Stromal cell of bone marrow (primary cell): ENCODE results near the gene SELENOK.
A peak's percentile ranks its signal among the peaks of the same experiment; 100 is the strongest.

Experiments used
- DNase-seq: peaks from one replicate; pipeline ENCODE4 v3.0.0-alpha.2; 2012; ENCODE audit warnings: low read depth

The SELENOK gene

GRCh38 chr3:53883008-53883407, 8.7 kb downstream of the SELENOK start:
- no peak for DNase-seq

- peak; percentile 62 for DNase-seq
Observed at GRCh38 chr3:53881691-53882593, 9.7 kb downstream of the SELENOK start, which contains the start of gene ACTR8. ACTR8 (minus strand) TSS chr3:53882152; CDS start chr3:53882101, 51 bp downstream.

GRCh38 chr3:53880396-53881345, 11.0 kb downstream of the SELENOK start:
- no peak for DNase-seq

GRCh38 chr3:53865732-53866499, 25.7 kb downstream of the SELENOK start:
- no peak for DNase-seq

GRCh38 chr3:53863145-53863544, 28.5 kb downstream of the SELENOK start:
- DNase-seq = no peak

- no peak for DNase-seq
Observed at GRCh38 chr3:53862241-53862640, 29.4 kb downstream of the SELENOK start.

GRCh38 chr3:53860196-53860595, 31.5 kb downstream of the SELENOK start:
- DNase-seq = no peak

- DNase-seq = no peak
Observed at GRCh38 chr3:53859178-53859577, 32.5 kb downstream of the SELENOK start.

GRCh38 chr3:53858096-53858741, 33.4 kb downstream of the SELENOK start:
- no peak for DNase-seq

- no peak for DNase-seq
Observed at GRCh38 chr3:53856964-53857363, 34.7 kb downstream of the SELENOK start.

GRCh38 chr3:53850895-53851294, 40.8 kb downstream of the SELENOK start:
- DNase-seq = peak; percentile 7

- DNase-seq = no peak
Observed at GRCh38 chr3:53849916-53850315, 41.7 kb downstream of the SELENOK start.

- no peak for DNase-seq
Observed at GRCh38 chr3:53846851-53847155, 44.9 kb downstream of the SELENOK start.

- DNase-seq = peak; percentile 1
Observed at GRCh38 chr3:53846134-53846850, 45.4 kb downstream of the SELENOK start, which contains the start of the genes CHDH and IL17RB. CHDH (minus strand) TSS chr3:53846419; CDS start chr3:53824008, 22,411 bp downstream. IL17RB (plus strand) TSS chr3:53846568; CDS start chr3:53846589, 21 bp downstream.

- DNase-seq = no peak
Observed at GRCh38 chr3:53845881-53846133, 45.9 kb downstream of the SELENOK start.

GRCh38 chr3:53845103-53845880, 46.4 kb downstream of the SELENOK start:
- peak; percentile 22 for DNase-seq

GRCh38 chr3:53844262-53845102, 47.2 kb downstream of the SELENOK start:
- DNase-seq = no peak

- no peak for DNase-seq
Observed at GRCh38 chr3:53843195-53844177, 48.2 kb downstream of the SELENOK start.
